WI38 (cell line): ENCODE data around the gene RHBDF2.

ENCODE experiments used
- H3K4me3 ChIP-seq: 2 replicates; pipeline ENCODE4 v1.5.1; 2011; ENCODE audit warnings: low read depth, mild to moderate bottlenecking, control low read depth, low read length
- TF ChIP-seq, protein P1 (sequence below): IDR thresholded peaks from 2 replicates; pipeline ENCODE4 v1.5.1; 2012; ENCODE audit warnings: low read depth, mild to moderate bottlenecking, control low read depth, low read length

The RHBDF2 gene

GRCh38 chr17:76501018-76501826, at the start of gene RHBDF2:
TSS of gene RHBDF2 (minus strand) at chr17:76501423. CDS start at chr17:76481524, 19,899 bp downstream.
- TF ChIP-seq, protein P1, sequence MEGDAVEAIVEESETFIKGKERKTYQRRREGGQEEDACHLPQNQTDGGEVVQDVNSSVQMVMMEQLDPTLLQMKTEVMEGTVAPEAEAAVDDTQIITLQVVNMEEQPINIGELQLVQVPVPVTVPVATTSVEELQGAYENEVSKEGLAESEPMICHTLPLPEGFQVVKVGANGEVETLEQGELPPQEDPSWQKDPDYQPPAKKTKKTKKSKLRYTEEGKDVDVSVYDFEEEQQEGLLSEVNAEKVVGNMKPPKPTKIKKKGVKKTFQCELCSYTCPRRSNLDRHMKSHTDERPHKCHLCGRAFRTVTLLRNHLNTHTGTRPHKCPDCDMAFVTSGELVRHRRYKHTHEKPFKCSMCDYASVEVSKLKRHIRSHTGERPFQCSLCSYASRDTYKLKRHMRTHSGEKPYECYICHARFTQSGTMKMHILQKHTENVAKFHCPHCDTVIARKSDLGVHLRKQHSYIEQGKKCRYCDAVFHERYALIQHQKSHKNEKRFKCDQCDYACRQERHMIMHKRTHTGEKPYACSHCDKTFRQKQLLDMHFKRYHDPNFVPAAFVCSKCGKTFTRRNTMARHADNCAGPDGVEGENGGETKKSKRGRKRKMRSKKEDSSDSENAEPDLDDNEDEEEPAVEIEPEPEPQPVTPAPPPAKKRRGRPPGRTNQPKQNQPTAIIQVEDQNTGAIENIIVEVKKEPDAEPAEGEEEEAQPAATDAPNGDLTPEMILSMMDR, result no peak
- peak within 1 kb of the TSS; percentile 61 for H3K4me3 ChIP-seq

DNA sequence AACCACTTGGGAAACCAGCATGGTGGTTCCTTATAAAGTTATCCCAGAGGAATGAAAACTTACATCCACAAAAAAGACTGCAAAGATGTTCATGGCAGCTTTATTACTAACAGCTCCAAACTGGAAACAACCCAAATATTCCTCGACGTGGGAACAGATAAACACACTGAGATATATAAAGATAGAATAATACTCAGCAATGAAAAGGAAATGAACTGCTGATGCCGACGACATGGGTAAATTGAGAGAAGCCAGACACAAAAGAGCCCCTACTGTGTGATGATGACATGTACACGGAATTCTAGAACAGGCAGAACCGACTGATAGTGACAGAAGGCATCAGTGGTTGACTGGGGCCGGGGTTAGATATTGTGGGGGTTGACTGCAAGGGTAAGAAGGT, 48.3 kb upstream of the RHBDF2 start:
- no peak overlapping the region for H3K4me3 ChIP-seq
- TF ChIP-seq, protein P1, result no peak

- H3K4me3 ChIP-seq, result no peak overlapping the region
- TF ChIP-seq, protein P1, result no peak
Measured at GRCh38 chr17:76549215-76549518, 47.9 kb upstream of the RHBDF2 start.

- TF ChIP-seq, protein P1, result no peak
- no peak overlapping the region for H3K4me3 ChIP-seq
Measured at GRCh38 chr17:76548378-76549214, 47.4 kb upstream of the RHBDF2 start.

DNA sequence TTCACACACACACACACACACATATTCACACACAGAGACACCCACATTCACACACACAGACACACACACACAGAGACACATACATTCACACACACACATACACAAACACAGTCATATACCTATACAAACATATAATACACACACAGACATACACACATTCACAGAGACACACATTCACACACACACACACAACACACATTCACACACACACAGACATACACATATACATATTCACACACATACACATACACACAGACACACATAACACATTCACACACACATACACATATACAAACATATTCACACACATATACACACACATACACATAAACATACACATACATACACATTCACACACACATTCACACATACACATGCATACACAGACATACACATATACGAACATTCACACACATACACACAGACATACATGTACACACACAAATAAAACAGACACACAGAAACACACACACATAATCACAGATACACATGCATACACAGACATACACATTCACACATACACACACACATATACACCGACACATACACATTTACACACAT, 46.5 kb upstream of the RHBDF2 start:
- H3K4me3 ChIP-seq, result no peak overlapping the region
- TF ChIP-seq, protein P1, result no peak

DNA sequence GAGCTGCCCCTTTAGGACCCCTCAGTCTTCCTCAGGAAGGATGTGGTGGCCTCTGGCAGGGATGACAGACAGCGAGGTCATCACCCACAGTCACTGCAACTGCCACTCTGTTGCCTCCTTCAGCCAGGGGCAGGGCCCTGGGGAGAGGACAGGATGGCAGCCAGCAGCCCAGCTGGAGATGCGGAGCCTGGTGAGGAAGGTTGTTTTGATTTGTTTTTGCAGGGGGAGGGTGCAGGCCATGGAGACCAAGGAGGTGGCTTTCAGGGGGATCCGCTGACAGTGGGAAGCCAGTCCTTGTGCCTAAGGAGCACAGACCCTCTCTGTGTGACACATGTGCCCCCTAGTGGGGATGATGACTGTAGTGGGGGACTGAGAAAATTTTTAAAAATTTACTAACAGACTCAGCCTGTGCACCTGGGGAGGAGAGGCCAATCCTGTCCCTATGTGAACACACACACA, 46.0 kb upstream of the RHBDF2 start:
- TF ChIP-seq, protein P1, result peak; percentile 66
- no peak overlapping the region for H3K4me3 ChIP-seq
